SU-DHL-6 (cell line): Measurements from ENCODE around the gene NUP210.

Source experiments
- CTCF ChIP-seq: fragments of 200-600 bp; sonication (generic); IDR thresholded peaks from one replicate; pipeline ENCODE4 v1.5.1; 2017; ENCODE audit warnings: antibody characterized with exemption, mild to moderate bottlenecking, low read length, moderate library complexity; ENCODE audit not compliant: insufficient read depth, poor library complexity, severe bottlenecking
- EZH2phosphoT487 ChIP-seq: fragments of 200-600 bp; sonication (generic), shearing (Covaris generic); conservative IDR thresholded peaks from 2 replicates; pipeline ENCODE4 v1.6.1; 2018; ENCODE audit warnings: mild to moderate bottlenecking, antibody characterized with exemption, low read length, moderate library complexity, mixed read lengths

GRCh38 chr3:13318626-13319470, 101.3 kb downstream of the NUP210 start:
- no peak for TF ChIP-seq CTCF
- no peak for TF ChIP-seq EZH2phosphoT487
